Chondrocyte (in vitro differentiated cells): ENCODE measurements around the gene SPINK14. TPM values are rescaled to one million over a fixed set of nuclear protein-coding genes. Genes with fewer than 3 reads are reported as not detected.
A peak's percentile ranks its signal among the peaks of the same experiment; 100 is the strongest.

ENCODE experiments used
- DNase-seq: peaks from one replicate; pipeline ENCODE4 v3.0.0; 2021; ENCODE audit warnings: mixed read lengths, low spot score
- H3K27ac Mint-ChIP-seq: one replicate; pipeline ENCODE4 v1.8.0; 2021; ENCODE audit warnings: mild to moderate bottlenecking, moderate library complexity, mixed read lengths; ENCODE audit not compliant: unreplicated experiment
- H3K27me3 Mint-ChIP-seq: 2 replicates; pipeline ENCODE4 v1.8.0; 2021; ENCODE audit warnings: low read depth, mixed read lengths
- H3K36me3 Mint-ChIP-seq: 2 replicates; pipeline ENCODE4 v1.8.0; 2021; ENCODE audit warnings: low read depth, mixed read lengths
- H3K4me1 Mint-ChIP-seq: 2 replicates; pipeline ENCODE4 v1.8.0; 2021; ENCODE audit warnings: low read depth, mild to moderate bottlenecking, mixed read lengths
- H3K4me3 Mint-ChIP-seq: one replicate; pipeline ENCODE4 v1.8.0; 2021; ENCODE audit warnings: mild to moderate bottlenecking, moderate library complexity, mixed read lengths; ENCODE audit not compliant: unreplicated experiment
- H3K9me3 Mint-ChIP-seq: 2 replicates; pipeline ENCODE4 v1.8.0; 2021; ENCODE audit warnings: low read depth, mixed read lengths
- CTCF ChIP-seq: fragments of 200-600 bp; sonication (generic); IDR thresholded peaks from 2 replicates; pipeline ENCODE4 v1.5.0; 2021; ENCODE audit warnings: antibody characterized with exemption, mild to moderate bottlenecking, moderate library complexity
- total RNA-seq: library from RNA; stranded (reverse); gene quantifications from 3 replicates; pipeline ENCODE4 v1.2.1, GENCODE V29; 2021

The SPINK14 gene
- total RNA-seq, 1 donor from 2014 or later: not detected

- Mint-ChIP-seq H3K9me3 (no peaks in the 10 kb centered on the region), H3K4me3 (no peak overlapping the region), H3K27ac (no peak overlapping the region), H3K36me3 (no peaks in the 10 kb centered on the region), H3K4me1 (no peaks in the 10 kb centered on the region), H3K27me3 (peaks cover 42% of the 10 kb centered on the region)
- no peak for TF ChIP-seq CTCF
- DNase-seq: no peak
Measured at GRCh38 chr5:148172377-148172776, 4.0 kb downstream of the SPINK14 start.

- no peak for TF ChIP-seq CTCF
- H3K4me1 Mint-ChIP-seq: no peaks in the 10 kb centered on the region
- no peaks in the 10 kb centered on the region for H3K36me3 Mint-ChIP-seq
- H3K4me3 Mint-ChIP-seq: no peak overlapping the region
- no peak overlapping the region for H3K27ac Mint-ChIP-seq
- no peaks in the 10 kb centered on the region for H3K9me3 Mint-ChIP-seq
- H3K27me3 Mint-ChIP-seq: peaks cover 48% of the 10 kb centered on the region
- no peak for DNase-seq
Measured at GRCh38 chr5:148176480-148176879, 8.1 kb downstream of the SPINK14 start.

GRCh38 chr5:148177207-148177606 lies 8.9 kb downstream of the SPINK14 start:
- H3K36me3 Mint-ChIP-seq: no peaks in the 10 kb centered on the region
- no peak overlapping the region for H3K27ac Mint-ChIP-seq
- TF ChIP-seq CTCF: no peak
- no peak for DNase-seq
- peaks cover 53% of the 10 kb centered on the region for H3K27me3 Mint-ChIP-seq
- H3K4me1 Mint-ChIP-seq: no peaks in the 10 kb centered on the region
- H3K9me3 Mint-ChIP-seq: no peaks in the 10 kb centered on the region
- H3K4me3 Mint-ChIP-seq: no peak overlapping the region

- H3K4me3 Mint-ChIP-seq: no peak overlapping the region
- peak; percentile 86 for TF ChIP-seq CTCF
- peaks cover 53% of the 10 kb centered on the region for H3K27me3 Mint-ChIP-seq
- no peaks in the 10 kb centered on the region for H3K9me3 Mint-ChIP-seq
- no peak for DNase-seq
- no peaks in the 10 kb centered on the region for H3K4me1 Mint-ChIP-seq
- H3K36me3 Mint-ChIP-seq: no peaks in the 10 kb centered on the region
- no peak overlapping the region for H3K27ac Mint-ChIP-seq
Measured at GRCh38 chr5:148179234-148179824, 11.0 kb downstream of the SPINK14 start.

- H3K4me1 Mint-ChIP-seq: no peaks in the 10 kb centered on the region
- H3K36me3 Mint-ChIP-seq: no peaks in the 10 kb centered on the region
- TF ChIP-seq CTCF: no peak
- H3K27ac Mint-ChIP-seq: no peak overlapping the region
- H3K9me3 Mint-ChIP-seq: no peaks in the 10 kb centered on the region
- H3K27me3 Mint-ChIP-seq: peaks cover 45% of the 10 kb centered on the region
- DNase-seq: no peak
- H3K4me3 Mint-ChIP-seq: no peak overlapping the region
Measured at GRCh38 chr5:148186248-148187003, 18.1 kb downstream of the SPINK14 start.
